Adrenal gland (tissue), 5 donors: Measurements from ENCODE around the gene GREM2.

Experiments
- CTCF ChIP-seq, 6 experiments: fragments of 450-650 bp in 4 of 6; fragments of 200-600 bp in 2 of 6; sonication (generic) in 1 of 6; IDR thresholded peaks; 1 replicate in 5 of 6; 2 replicates in 1 of 6; pipeline versions ENCODE4 v1.5.1 to v1.8.0; 2016 to 2021; ENCODE audit warnings: antibody characterized with exemption in 6 of 6, mild to moderate bottlenecking in 2 of 6, moderate library complexity in 1 of 6
- POLR2A ChIP-seq, 2 donors: fragments of 450-650 bp; IDR thresholded peaks; one replicate each; pipeline ENCODE4 v1.6.1; 2017; ENCODE audit warnings: antibody characterized with exemption in 2 of 2, mild to moderate bottlenecking in 2 of 2, moderate library complexity in 1 of 2
- donor health status: DM: no; HTN: no; CAD: no.

GRCh38 chr1:240613356-240614142, 1.6 kb upstream of the GREM2 start:
- no peak for TF ChIP-seq CTCF (IDR thresholded peaks at IDR 0.05)
- TF ChIP-seq POLR2A (IDR thresholded peaks at IDR 0.05): no peak
